ENCODE measurements around the gene PSMB8. TPM values are rescaled to one million over a fixed set of nuclear protein-coding genes. Genes with fewer than 3 reads are reported as not detected.
"Not testable (repeated sequence)": the region's sequence is repeated elsewhere in the genome, so short reads cannot be mapped to it uniquely, and the experiment has no call there.

PSMB8 gene
- total RNA-seq, 1 donor from 2014 or later: 86.4 TPM

- no peak for DNase-seq
These were observed 7.0 kb downstream of the PSMB8 start for GRCh38 chr6:32836873-32837272.

- no peak for DNase-seq
These were observed 8.5 kb downstream of the PSMB8 start for GRCh38 chr6:32835167-32835893.

- DNase-seq: no peak
These were observed 10.2 kb downstream of the PSMB8 start for GRCh38 chr6:32833664-32834063.

GRCh38 chr6:32832535-32832934 lies 11.3 kb downstream of the PSMB8 start:
- no peak for DNase-seq

- no peak for DNase-seq
These were observed 12.9 kb downstream of the PSMB8 start for GRCh38 chr6:32830936-32831335.

- no peak for DNase-seq
These were observed 13.8 kb downstream of the PSMB8 start for GRCh38 chr6:32830017-32830416.

GRCh38 chr6:32829495-32829894 lies 14.4 kb downstream of the PSMB8 start:
- no peak for DNase-seq

GRCh38 chr6:32827025-32827424 lies 16.8 kb downstream of the PSMB8 start:
- DNase-seq: no peak

GRCh38 chr6:32825966-32826365 lies 17.9 kb downstream of the PSMB8 start:
- peak; percentile 60 for DNase-seq

- DNase-seq: no peak
These were observed 24.1 kb downstream of the PSMB8 start for GRCh38 chr6:32819729-32820128.

- DNase-seq: no peak
These were observed 25.0 kb downstream of the PSMB8 start for GRCh38 chr6:32818867-32819266.

GRCh38 chr6:32816746-32817204 lies 27.1 kb downstream of the PSMB8 start, which contains the start of gene HLA-DOB:
HLA-DOB (minus strand) TSS chr6:32817002; CDS start chr6:32816951, 51 bp downstream.
- peak; percentile 65 for DNase-seq

GRCh38 chr6:32815996-32816395 lies 27.9 kb downstream of the PSMB8 start:
- no peak for DNase-seq

GRCh38 chr6:32815115-32815514 lies 28.7 kb downstream of the PSMB8 start:
- no peak for DNase-seq

GRCh38 chr6:32814145-32814544 lies 29.7 kb downstream of the PSMB8 start:
- no peak for DNase-seq

GRCh38 chr6:32809171-32809570 lies 34.7 kb downstream of the PSMB8 start:
- DNase-seq: no peak

GRCh38 chr6:32807020-32807580 lies 36.7 kb downstream of the PSMB8 start:
- no peak for DNase-seq

GRCh38 chr6:32805404-32805803 lies 38.4 kb downstream of the PSMB8 start:
- not testable (repeated sequence) for DNase-seq

GRCh38 chr6:32803416-32803815 lies 40.4 kb downstream of the PSMB8 start:
- DNase-seq: no peak

- DNase-seq: no peak
These were observed 44.1 kb downstream of the PSMB8 start for GRCh38 chr6:32799740-32800139.

- no peak for DNase-seq
These were observed 44.7 kb downstream of the PSMB8 start for GRCh38 chr6:32799168-32799567.

- peak; percentile 74 for DNase-seq
These were observed 46.7 kb downstream of the PSMB8 start for GRCh38 chr6:32796848-32797776.

- no peak for DNase-seq
These were observed 49.3 kb downstream of the PSMB8 start for GRCh38 chr6:32794510-32794909.
